ENCODE measurements around the gene TRAF3IP3. TPM values are rescaled to one million over a fixed set of nuclear protein-coding genes. Genes with fewer than 3 reads are reported as not detected.

The TRAF3IP3 gene
- total RNA-seq, 1 experiment from 2014 or later: not detected

DNA sequence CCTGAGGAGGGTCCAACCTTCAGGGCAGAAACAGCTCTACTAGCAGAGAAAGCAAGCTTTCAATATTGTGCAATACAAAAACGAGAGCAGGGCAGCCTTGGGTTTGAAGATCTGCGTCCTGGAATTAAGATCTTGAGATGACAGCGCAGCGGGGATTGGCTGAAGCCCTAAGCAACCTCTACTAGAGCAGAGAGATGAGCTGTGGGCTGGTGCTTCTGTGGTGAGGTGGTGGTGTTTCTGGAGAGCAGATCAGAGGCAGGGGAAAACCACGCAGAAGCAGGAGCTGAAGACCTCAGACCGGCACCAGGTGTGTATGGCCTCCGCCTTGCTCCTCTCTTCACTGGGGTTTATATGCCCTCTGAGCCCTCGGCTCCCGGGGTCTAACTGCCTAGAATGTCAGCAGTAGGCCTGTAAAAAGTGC, 12.5 kb downstream of the TRAF3IP3 start:
- no TSS peak for BruUV-seq (replicated peaks)
- CTCF ChIA-PET: interaction anchor here (0.6 kb wide), 1 partner anchor 37 kb away, joined by 3 read pairs; no protein-coding TSS in a partner anchor

GRCh38 chr1:209769171-209769904, 13.5 kb downstream of the TRAF3IP3 start:
- Mint-ChIP-seq H3K36me3 (ENCODE audit: insufficient read depth, unreplicated experiment) (no peaks in the 10 kb centered on the region), H3K27ac (ENCODE audit: unreplicated experiment) (no peak overlapping the region), H3K4me1 (ENCODE audit: low read depth, unreplicated experiment) (no peaks in the 10 kb centered on the region), H3K9me3 (ENCODE audit: unreplicated experiment) (peaks cover 9% of the 10 kb centered on the region), H3K4me3 (ENCODE audit: unreplicated experiment) (no peak overlapping the region), H3K27me3 (ENCODE audit: insufficient read depth, unreplicated experiment) (no peaks in the 10 kb centered on the region)
- CTCF ChIA-PET: no interaction called here
- Histone ChIP-seq H3K9me3 (no peaks in the 10 kb centered on the region), H3K4me1 (no peaks in the 10 kb centered on the region), H3K27me3 (replicated peaks; ENCODE audit: control insufficient read depth, insufficient read depth, low read length) (no peaks in the 10 kb centered on the region), H3K4me3 (ENCODE audit: low read depth, low read length) (no peak overlapping the region), H3K36me3 (ENCODE audit: control insufficient read depth, insufficient read depth, low read length) (no peaks in the 10 kb centered on the region)
- intact Hi-C loops (cut with micrococcal nuclease; ENCODE audit: unreplicated experiment): no loop called here
- no TSS peak for BruUV-seq (replicated peaks)
- TF ChIP-seq CTCF (IDR thresholded peaks at IDR 0.05; ENCODE audit: insufficient read depth in 1 of 2, low read depth in 1 of 2, low read length in 1 of 2, severe bottlenecking in 1 of 2, unreplicated experiment in 1 of 2): no peak
- DNase-seq: no peak
- POLR2A ChIA-PET: no interaction called here

More for the DNA sequence above, 12.5 kb downstream of the TRAF3IP3 start:
- H3K36me3 ChIP-seq (ENCODE audit: control insufficient read depth, insufficient read depth, low read length): no peaks in the 10 kb centered on the region
- intact Hi-C loops (cut with micrococcal nuclease; ENCODE audit: unreplicated experiment): no loop called here
- H3K4me1 Mint-ChIP-seq (ENCODE audit: low read depth, unreplicated experiment): no peaks in the 10 kb centered on the region
- TF ChIP-seq CTCF (IDR thresholded peaks at IDR 0.05; ENCODE audit: insufficient read depth in 1 of 2, low read depth in 1 of 2, low read length in 1 of 2, severe bottlenecking in 1 of 2, unreplicated experiment in 1 of 2): no peak
- H3K36me3 Mint-ChIP-seq (ENCODE audit: insufficient read depth, unreplicated experiment): no peaks in the 10 kb centered on the region
- no peaks in the 10 kb centered on the region for H3K27me3 ChIP-seq (replicated peaks; ENCODE audit: control insufficient read depth, insufficient read depth, low read length)
- no peak for DNase-seq
- no peak overlapping the region for H3K4me3 Mint-ChIP-seq (ENCODE audit: unreplicated experiment)
- peaks cover 9% of the 10 kb centered on the region for H3K9me3 Mint-ChIP-seq (ENCODE audit: unreplicated experiment)
- no peak overlapping the region for H3K27ac Mint-ChIP-seq (ENCODE audit: unreplicated experiment)
- H3K4me3 ChIP-seq (ENCODE audit: low read depth, low read length): no peak overlapping the region
- no peaks in the 10 kb centered on the region for H3K9me3 ChIP-seq
- POLR2A ChIA-PET: no interaction called here
- no peaks in the 10 kb centered on the region for H3K4me1 ChIP-seq
- H3K27me3 Mint-ChIP-seq (ENCODE audit: insufficient read depth, unreplicated experiment): no peaks in the 10 kb centered on the region

GRCh38 chr1:209769971-209770370, 14.1 kb downstream of the TRAF3IP3 start:
- Mint-ChIP-seq H3K4me3 (ENCODE audit: unreplicated experiment) (no peak overlapping the region), H3K4me1 (ENCODE audit: low read depth, unreplicated experiment) (no peaks in the 10 kb centered on the region), H3K9me3 (ENCODE audit: unreplicated experiment) (peaks cover 4% of the 10 kb centered on the region), H3K36me3 (ENCODE audit: insufficient read depth, unreplicated experiment) (no peaks in the 10 kb centered on the region), H3K27me3 (ENCODE audit: insufficient read depth, unreplicated experiment) (no peaks in the 10 kb centered on the region), H3K27ac (ENCODE audit: unreplicated experiment) (no peak overlapping the region)
- no peaks in the 10 kb centered on the region for H3K27me3 ChIP-seq (replicated peaks; ENCODE audit: control insufficient read depth, insufficient read depth, low read length)
- no peak for DNase-seq
- H3K36me3 ChIP-seq (ENCODE audit: control insufficient read depth, insufficient read depth, low read length): no peaks in the 10 kb centered on the region
- BruUV-seq (replicated peaks): no TSS peak
- no peaks in the 10 kb centered on the region for H3K4me1 ChIP-seq
- H3K9me3 ChIP-seq: no peaks in the 10 kb centered on the region
- ChIA-PET POLR2A (no interaction called here), CTCF (no interaction called here)
- no peak overlapping the region for H3K4me3 ChIP-seq (ENCODE audit: low read depth, low read length)
- no peak for TF ChIP-seq CTCF (IDR thresholded peaks at IDR 0.05; ENCODE audit: insufficient read depth in 1 of 2, low read depth in 1 of 2, low read length in 1 of 2, severe bottlenecking in 1 of 2, unreplicated experiment in 1 of 2)
- intact Hi-C loops (cut with micrococcal nuclease; ENCODE audit: unreplicated experiment): no loop called here

Data from Caco-2 (cell line).